Calu3 (cell line): ENCODE data around the gene PLEKHN1. TPM values are rescaled to one million over a fixed set of nuclear protein-coding genes. Genes with fewer than 3 reads are reported as not detected.

Experiments
- BruUV-seq: library from RNA; stranded (reverse); fragments of 400-500 nt; replicated peaks from 2 replicates; lab custom pipeline; 2021; lab: Mats Ljungman, UMichigan
- CTCF ChIA-PET: fragments of 300-600 bp; sonication (Branson Sonifier 250); formaldehyde crosslinking; loops from one replicate; lab custom pipeline; 2022; ENCODE audit warnings: antibody characterized with exemption; lab: Charles Lee
- DNase-seq: peaks from one replicate; pipeline ENCODE4 v3.0.0; 2022
- H3K27ac Mint-ChIP-seq: one replicate; pipeline ENCODE4 v1.8.0; 2022; ENCODE audit warnings: mixed read lengths; ENCODE audit not compliant: unreplicated experiment
- H3K27me3 Mint-ChIP-seq: one replicate; pipeline ENCODE4 v1.8.0; 2022; ENCODE audit warnings: mixed read lengths; ENCODE audit not compliant: unreplicated experiment
- H3K36me3 Mint-ChIP-seq: one replicate; pipeline ENCODE4 v1.8.0; 2022; ENCODE audit warnings: mild to moderate bottlenecking, moderate library complexity, mixed read lengths; ENCODE audit not compliant: insufficient read depth, unreplicated experiment
- H3K4me1 Mint-ChIP-seq: one replicate; pipeline ENCODE4 v1.8.0; 2022; ENCODE audit warnings: mild to moderate bottlenecking, low read depth, mixed read lengths; ENCODE audit not compliant: unreplicated experiment
- H3K4me3 Mint-ChIP-seq: one replicate; pipeline ENCODE4 v1.8.0; 2022; ENCODE audit warnings: mild to moderate bottlenecking, low read depth, moderate library complexity, mixed read lengths; ENCODE audit not compliant: unreplicated experiment
- H3K9me3 Mint-ChIP-seq: one replicate; pipeline ENCODE4 v1.8.0; 2022; ENCODE audit warnings: low read depth, mixed read lengths; ENCODE audit not compliant: unreplicated experiment
- intact Hi-C: fragments of 100-400 bp; cut with micrococcal nuclease; formaldehyde crosslinking; loops from one replicate; pipeline ENCODE4 v1.10.0; 2022; ENCODE audit not compliant: unreplicated experiment
- total RNA-seq: library from RNA; stranded (reverse); gene quantifications from 2 replicates; pipeline ENCODE4 v1.2.3, GENCODE V29; 2022
- TF ChIP-seq, protein P1 (sequence below): fragments of 200-600 bp; IDR thresholded peaks from one replicate; pipeline ENCODE4 v1.8.0; 2022; ENCODE audit warnings: antibody characterized with exemption; ENCODE audit not compliant: unreplicated experiment

Gene PLEKHN1
- total RNA-seq, 1 experiment from 2014 or later, result 11.9 TPM

DNA sequence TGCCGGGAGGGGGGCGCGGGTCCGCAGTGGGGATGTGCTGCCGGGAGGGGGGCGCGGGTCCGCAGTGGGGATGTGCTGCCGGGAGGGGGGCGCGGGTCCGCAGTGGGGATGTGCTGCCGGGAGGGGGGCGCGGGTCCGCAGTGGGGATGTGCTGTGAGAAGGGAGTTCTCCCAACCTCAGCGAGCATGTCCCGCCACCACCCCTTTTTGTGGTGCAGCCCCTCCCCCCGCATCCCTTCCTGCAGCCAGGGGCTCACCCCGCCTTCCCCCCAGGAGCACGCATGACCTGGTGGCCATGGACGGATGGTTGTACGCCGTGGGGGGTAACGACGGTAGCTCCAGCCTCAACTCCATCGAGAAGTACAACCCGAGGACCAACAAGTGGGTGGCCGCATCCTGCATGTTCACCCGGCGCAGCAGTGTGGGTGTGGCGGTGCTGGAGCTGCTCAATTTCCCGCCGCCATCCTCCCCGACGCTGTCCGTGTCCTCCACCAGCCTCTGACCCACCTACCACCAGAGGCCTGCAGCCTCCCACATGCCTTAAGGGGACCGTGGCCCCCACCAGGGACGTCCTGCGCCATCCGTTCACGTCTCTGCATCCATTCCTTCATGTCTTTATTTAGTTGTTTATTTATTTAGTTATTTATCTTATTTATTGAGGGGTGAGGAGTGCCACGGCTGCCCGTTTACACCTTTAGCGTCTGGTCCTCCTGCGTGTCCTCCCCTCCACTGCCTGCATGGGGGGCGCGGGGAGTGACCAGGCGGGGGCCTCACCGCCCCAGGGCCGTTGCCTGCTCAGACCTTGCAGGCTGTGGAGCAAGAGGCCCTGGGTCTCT lies 1.4 kb upstream of the PLEKHN1 start:
- no peak overlapping the region for H3K27ac Mint-ChIP-seq
- DNase-seq, result no peak
- H3K9me3 Mint-ChIP-seq, result no peaks in the 10 kb centered on the region
- TF ChIP-seq, protein P1, sequence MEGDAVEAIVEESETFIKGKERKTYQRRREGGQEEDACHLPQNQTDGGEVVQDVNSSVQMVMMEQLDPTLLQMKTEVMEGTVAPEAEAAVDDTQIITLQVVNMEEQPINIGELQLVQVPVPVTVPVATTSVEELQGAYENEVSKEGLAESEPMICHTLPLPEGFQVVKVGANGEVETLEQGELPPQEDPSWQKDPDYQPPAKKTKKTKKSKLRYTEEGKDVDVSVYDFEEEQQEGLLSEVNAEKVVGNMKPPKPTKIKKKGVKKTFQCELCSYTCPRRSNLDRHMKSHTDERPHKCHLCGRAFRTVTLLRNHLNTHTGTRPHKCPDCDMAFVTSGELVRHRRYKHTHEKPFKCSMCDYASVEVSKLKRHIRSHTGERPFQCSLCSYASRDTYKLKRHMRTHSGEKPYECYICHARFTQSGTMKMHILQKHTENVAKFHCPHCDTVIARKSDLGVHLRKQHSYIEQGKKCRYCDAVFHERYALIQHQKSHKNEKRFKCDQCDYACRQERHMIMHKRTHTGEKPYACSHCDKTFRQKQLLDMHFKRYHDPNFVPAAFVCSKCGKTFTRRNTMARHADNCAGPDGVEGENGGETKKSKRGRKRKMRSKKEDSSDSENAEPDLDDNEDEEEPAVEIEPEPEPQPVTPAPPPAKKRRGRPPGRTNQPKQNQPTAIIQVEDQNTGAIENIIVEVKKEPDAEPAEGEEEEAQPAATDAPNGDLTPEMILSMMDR, result no peak
- no peaks in the 10 kb centered on the region for H3K27me3 Mint-ChIP-seq
- BruUV-seq, result no TSS peak
- peaks cover 19% of the 10 kb centered on the region for H3K36me3 Mint-ChIP-seq
- H3K4me1 Mint-ChIP-seq, result no peaks in the 10 kb centered on the region
- no peak overlapping the region for H3K4me3 Mint-ChIP-seq
- CTCF ChIA-PET, result no interaction called here
- intact Hi-C loops, result no loop called here

DNA sequence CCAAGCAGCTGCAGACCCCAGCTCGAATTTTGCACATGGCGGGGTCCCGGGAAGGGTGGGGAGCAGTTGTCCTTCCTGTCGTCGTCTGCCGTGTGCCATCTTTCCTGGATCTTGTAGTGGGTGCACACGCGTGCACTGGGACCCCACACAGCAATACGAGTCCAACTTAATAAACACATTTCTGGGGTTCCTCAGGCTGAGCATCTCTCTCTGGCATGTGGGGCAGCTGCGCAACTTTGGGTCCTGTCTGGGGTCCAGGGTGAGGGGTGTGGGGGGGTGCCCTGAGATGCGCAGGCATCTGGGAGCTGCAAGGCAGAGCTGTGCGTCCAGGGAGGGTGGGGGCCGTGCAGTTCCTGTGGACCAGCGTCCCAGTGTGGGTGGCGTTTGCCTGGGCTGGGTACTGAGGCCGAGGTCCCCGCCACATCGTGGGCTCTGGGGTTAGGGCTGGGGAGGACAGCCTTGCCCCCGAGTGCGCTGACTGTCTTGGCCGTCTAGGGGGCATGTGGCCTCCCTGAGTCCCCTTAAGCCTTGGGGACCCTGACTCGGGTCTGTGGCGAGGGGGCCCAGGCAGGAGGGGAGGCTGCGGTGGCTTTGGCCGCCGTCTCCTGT lies 652 bp upstream of the PLEKHN1 start:
- CTCF ChIA-PET, result no interaction called here
- intact Hi-C loops, result no loop called here
- TF ChIP-seq, protein P1, result no peak
- Mint-ChIP-seq H3K9me3 (no peaks in the 10 kb centered on the region), H3K4me3 (peak overlapping the region; percentile 69), H3K27me3 (no peaks in the 10 kb centered on the region), H3K4me1 (no peaks in the 10 kb centered on the region), H3K36me3 (peaks cover 14% of the 10 kb centered on the region), H3K27ac (no peak overlapping the region)
- no TSS peak for BruUV-seq
- no peak for DNase-seq

DNA sequence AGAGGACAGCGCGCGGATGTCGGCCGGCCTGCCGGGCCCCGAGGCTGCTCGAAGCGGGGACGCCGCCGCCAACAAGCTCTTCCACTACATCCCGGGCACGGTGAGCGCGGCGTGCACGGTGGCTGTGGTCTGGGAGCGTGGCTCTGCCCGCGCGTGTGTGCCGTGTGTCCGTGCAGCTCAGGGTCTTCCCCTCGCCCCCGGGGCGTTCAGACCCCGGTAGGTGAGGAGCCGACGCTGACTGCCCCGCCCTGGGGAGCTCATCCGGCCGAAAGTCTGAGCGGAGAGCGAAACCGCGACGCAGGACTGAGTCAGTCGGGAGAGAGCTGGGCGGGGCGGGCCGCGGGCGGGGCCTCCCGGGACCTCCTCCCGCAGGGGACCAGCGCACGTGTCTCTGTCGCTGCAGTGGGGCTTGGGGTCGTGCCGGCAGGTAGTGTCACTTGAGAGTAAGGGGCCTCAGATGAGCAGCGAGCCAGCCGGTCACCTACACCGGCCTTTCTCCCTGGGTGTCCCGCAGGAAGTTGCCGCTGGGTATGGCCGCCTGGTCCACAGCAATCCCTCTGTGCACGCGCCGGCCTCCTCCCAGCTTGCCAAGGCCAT lies 520 bp downstream of the PLEKHN1 start:
- Mint-ChIP-seq H3K27me3 (no peaks in the 10 kb centered on the region), H3K27ac (no peak overlapping the region), H3K36me3 (peaks cover 14% of the 10 kb centered on the region), H3K4me3 (peak overlapping the region; percentile 69), H3K4me1 (no peaks in the 10 kb centered on the region), H3K9me3 (no peaks in the 10 kb centered on the region)
- TF ChIP-seq, protein P1, result no peak
- CTCF ChIA-PET, result interaction anchor here (0.5 to 1.1 kb wide), 2 partner anchors 9 to 102 kb away, joined by 6 read pairs; no protein-coding TSS in a partner anchor
- peak; percentile 70 for DNase-seq
- BruUV-seq, result TSS peak; percentile 88
- intact Hi-C loops, result no loop called here

DNA sequence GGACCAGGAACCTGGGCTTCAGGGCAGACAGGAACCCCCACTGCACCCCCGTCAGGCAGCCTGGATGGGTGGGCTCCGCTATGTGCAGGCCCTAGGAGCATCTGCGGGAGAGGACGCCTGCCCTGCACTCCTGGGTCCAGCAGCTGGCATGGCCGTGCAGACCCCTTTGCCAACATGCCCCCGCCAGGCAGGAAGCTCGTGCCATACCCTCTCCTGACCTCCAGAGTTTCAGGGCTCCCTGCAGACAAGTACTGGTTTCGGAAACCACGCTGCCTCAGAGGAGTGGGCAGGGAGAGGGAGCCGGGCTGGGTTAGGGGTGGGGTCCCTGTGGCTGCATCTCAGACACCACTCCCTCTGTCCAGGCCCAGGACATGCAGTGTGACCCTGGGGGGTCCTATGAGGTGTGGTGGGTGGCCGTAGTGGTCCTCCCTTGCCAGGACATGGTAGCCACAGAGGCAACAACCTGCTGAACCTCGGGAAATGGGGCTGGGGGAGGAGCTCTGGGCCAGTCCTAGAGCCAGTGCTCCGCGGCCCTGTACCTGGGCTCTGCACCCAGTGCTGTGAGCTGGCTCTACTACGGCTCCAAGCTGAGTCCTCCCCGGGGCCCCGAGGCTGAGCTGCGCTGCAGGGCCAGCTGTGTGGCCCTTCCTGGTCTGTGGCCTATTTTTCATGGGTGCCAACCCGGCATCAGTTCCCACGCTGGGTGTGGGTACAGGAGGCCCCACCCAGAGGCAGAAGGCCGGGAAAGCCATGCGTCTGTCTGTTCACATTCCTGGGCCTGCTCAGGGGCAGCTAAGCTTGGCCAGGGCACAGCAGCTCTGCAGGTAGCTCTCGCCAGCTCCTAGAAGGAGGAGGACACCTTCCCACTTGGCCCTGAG lies 1.4 kb downstream of the PLEKHN1 start:
- CTCF ChIA-PET, result no interaction called here

More for the DNA sequence above, 1.4 kb downstream of the PLEKHN1 start:
- H3K27me3 Mint-ChIP-seq, result no peaks in the 10 kb centered on the region
- no peak overlapping the region for H3K27ac Mint-ChIP-seq
- peaks cover 14% of the 10 kb centered on the region for H3K36me3 Mint-ChIP-seq
- peak overlapping the region; percentile 69 for H3K4me3 Mint-ChIP-seq
- BruUV-seq, result no TSS peak
- TF ChIP-seq, protein P1, result no peak
- no peak for DNase-seq
- intact Hi-C loops, result no loop called here
- no peaks in the 10 kb centered on the region for H3K4me1 Mint-ChIP-seq
- no peaks in the 10 kb centered on the region for H3K9me3 Mint-ChIP-seq
